ENCODE results near the gene ALG10.
"Not testable (repeated sequence)": the region's sequence is repeated elsewhere in the genome, so short reads cannot be mapped to it uniquely, and the experiment has no call there.

The ALG10 gene

DNA sequence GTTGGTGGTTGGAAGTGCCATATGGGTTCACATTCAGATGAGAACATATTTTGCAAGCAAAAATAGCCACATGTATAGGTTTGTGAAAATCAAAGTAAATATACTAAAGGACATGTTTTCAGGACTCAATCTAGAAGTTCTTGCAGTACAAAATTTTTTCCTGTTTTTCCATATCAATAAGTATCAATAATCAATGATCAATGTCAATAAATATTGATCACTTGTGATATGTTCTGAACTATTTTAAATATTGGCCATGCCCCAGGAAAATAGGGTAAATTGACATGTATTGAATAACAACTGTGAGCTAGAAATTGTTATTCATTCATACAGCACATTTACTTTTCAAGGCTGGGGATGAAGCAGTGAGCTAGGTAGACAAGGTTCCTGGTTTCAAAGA is 24.3 kb downstream of the ALG10 start:
- Histone ChIP-seq H3K27ac (ENCODE audit: low read depth, low read length) (no peak overlapping the region), H3K27me3 (ENCODE audit: control insufficient read depth, low read length) (no peaks in the 10 kb centered on the region), H3K9me2 (replicated peaks; ENCODE audit: control insufficient read depth, low read length) (no peaks in the 10 kb centered on the region), H3K9me3 (ENCODE audit: control insufficient read depth, insufficient read depth, low read length) (no peaks in the 10 kb centered on the region; the same call in 1 of the 2 replicates), H3K4me1 (ENCODE audit: control insufficient read depth, low read length) (no peaks in the 10 kb centered on the region), H3K36me3 (ENCODE audit: control insufficient read depth, low read length) (no peaks in the 10 kb centered on the region), H3K79me2 (ENCODE audit: control insufficient read depth, low read length) (no peaks in the 10 kb centered on the region), H3K4me3 (ENCODE audit: low read length) (no peak overlapping the region), H3F3A (ENCODE audit: control insufficient read depth, insufficient read depth) (no peaks in the 10 kb centered on the region), H4K20me1 (ENCODE audit: control insufficient read depth, insufficient read depth, low read depth, low read length) (no peaks in the 10 kb centered on the region), H3K4me2 (ENCODE audit: low read length) (no peak overlapping the region)
- TF ChIP-seq EZH2phosphoT487 (IDR thresholded peaks at IDR 0.05; ENCODE audit: borderline replicate concordance, low read length): no peak
- TF ChIP-seq, protein P1, sequence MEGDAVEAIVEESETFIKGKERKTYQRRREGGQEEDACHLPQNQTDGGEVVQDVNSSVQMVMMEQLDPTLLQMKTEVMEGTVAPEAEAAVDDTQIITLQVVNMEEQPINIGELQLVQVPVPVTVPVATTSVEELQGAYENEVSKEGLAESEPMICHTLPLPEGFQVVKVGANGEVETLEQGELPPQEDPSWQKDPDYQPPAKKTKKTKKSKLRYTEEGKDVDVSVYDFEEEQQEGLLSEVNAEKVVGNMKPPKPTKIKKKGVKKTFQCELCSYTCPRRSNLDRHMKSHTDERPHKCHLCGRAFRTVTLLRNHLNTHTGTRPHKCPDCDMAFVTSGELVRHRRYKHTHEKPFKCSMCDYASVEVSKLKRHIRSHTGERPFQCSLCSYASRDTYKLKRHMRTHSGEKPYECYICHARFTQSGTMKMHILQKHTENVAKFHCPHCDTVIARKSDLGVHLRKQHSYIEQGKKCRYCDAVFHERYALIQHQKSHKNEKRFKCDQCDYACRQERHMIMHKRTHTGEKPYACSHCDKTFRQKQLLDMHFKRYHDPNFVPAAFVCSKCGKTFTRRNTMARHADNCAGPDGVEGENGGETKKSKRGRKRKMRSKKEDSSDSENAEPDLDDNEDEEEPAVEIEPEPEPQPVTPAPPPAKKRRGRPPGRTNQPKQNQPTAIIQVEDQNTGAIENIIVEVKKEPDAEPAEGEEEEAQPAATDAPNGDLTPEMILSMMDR (IDR thresholded peaks at IDR 0.05; ENCODE audit: low read depth, low read length, poor library complexity, severe bottlenecking): no peak

GRCh38 chr12:34047855-34048254 is 25.6 kb downstream of the ALG10 start:
- H3K27ac ChIP-seq (ENCODE audit: low read depth, low read length); H3K4me2 ChIP-seq (ENCODE audit: low read length); H4K20me1 ChIP-seq (ENCODE audit: control insufficient read depth, insufficient read depth, low read depth, low read length); H3K27me3 ChIP-seq (ENCODE audit: control insufficient read depth, low read length); H3K9me3 ChIP-seq (ENCODE audit: control insufficient read depth, insufficient read depth, low read length); H3K36me3 ChIP-seq (ENCODE audit: control insufficient read depth, low read length); H3K9me2 ChIP-seq (replicated peaks; ENCODE audit: control insufficient read depth, low read length); H3K79me2 ChIP-seq (ENCODE audit: control insufficient read depth, low read length); H3K4me1 ChIP-seq (ENCODE audit: control insufficient read depth, low read length); H3F3A ChIP-seq (ENCODE audit: control insufficient read depth, insufficient read depth); H3K4me3 ChIP-seq (ENCODE audit: low read length): not testable (repeated sequence)

DNA sequence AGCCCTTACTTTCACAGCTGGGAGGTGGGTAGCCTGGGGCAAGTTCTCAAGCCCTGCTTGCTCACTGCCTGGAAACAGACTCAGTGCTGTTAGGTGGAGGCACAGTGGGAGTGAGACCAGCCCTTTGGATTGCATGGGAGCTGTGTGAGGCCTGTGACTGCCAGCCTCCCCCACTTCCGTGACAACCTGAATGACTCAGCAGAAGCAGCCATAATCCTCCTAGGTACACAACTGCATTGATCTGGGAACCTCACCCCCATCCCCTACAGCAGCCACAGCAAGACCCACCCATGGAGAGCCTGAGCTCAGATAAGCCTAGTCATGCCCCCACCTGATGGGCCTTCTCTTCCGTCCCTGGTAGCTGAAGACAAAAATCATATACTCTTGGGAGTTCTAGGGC is 26.4 kb downstream of the ALG10 start:
- Histone ChIP-seq H3K9me2 (replicated peaks; ENCODE audit: control insufficient read depth, low read length) (no peaks in the 10 kb centered on the region), H3K4me1 (ENCODE audit: control insufficient read depth, low read length) (no peaks in the 10 kb centered on the region), H3K27me3 (ENCODE audit: control insufficient read depth, low read length) (no peaks in the 10 kb centered on the region), H3K79me2 (ENCODE audit: control insufficient read depth, low read length) (no peaks in the 10 kb centered on the region), H3K9me3 (ENCODE audit: control insufficient read depth, insufficient read depth, low read length) (no peaks in the 10 kb centered on the region; the same call in 1 of the 2 replicates), H3K4me3 (ENCODE audit: low read length) (no peak overlapping the region), H4K20me1 (ENCODE audit: control insufficient read depth, insufficient read depth, low read depth, low read length) (no peaks in the 10 kb centered on the region), H3K36me3 (ENCODE audit: control insufficient read depth, low read length) (no peaks in the 10 kb centered on the region), H3K27ac (ENCODE audit: low read depth, low read length) (no peak overlapping the region), H3F3A (ENCODE audit: control insufficient read depth, insufficient read depth) (no peaks in the 10 kb centered on the region), H3K4me2 (ENCODE audit: low read length) (no peak overlapping the region)
- TF ChIP-seq EZH2phosphoT487 (IDR thresholded peaks at IDR 0.05; ENCODE audit: borderline replicate concordance, low read length): no peak
- TF ChIP-seq, protein P1 (IDR thresholded peaks at IDR 0.05; ENCODE audit: low read depth, low read length, poor library complexity, severe bottlenecking): no peak

- Histone ChIP-seq H3F3A (ENCODE audit: control insufficient read depth, insufficient read depth) (no peaks in the 10 kb centered on the region), H3K4me1 (ENCODE audit: control insufficient read depth, low read length) (no peaks in the 10 kb centered on the region), H3K4me2 (ENCODE audit: low read length) (no peak overlapping the region), H3K36me3 (ENCODE audit: control insufficient read depth, low read length) (no peaks in the 10 kb centered on the region), H3K27ac (ENCODE audit: low read depth, low read length) (no peak overlapping the region), H3K79me2 (ENCODE audit: control insufficient read depth, low read length) (no peaks in the 10 kb centered on the region), H4K20me1 (ENCODE audit: control insufficient read depth, insufficient read depth, low read depth, low read length) (no peaks in the 10 kb centered on the region), H3K27me3 (ENCODE audit: control insufficient read depth, low read length) (no peaks in the 10 kb centered on the region), H3K4me3 (ENCODE audit: low read length) (no peak overlapping the region), H3K9me2 (replicated peaks; ENCODE audit: control insufficient read depth, low read length) (no peaks in the 10 kb centered on the region), H3K9me3 (ENCODE audit: control insufficient read depth, insufficient read depth, low read length) (no peaks in the 10 kb centered on the region; the same call in 1 of the 2 replicates)
- TF ChIP-seq, protein P1 (IDR thresholded peaks at IDR 0.05; ENCODE audit: low read depth, low read length, poor library complexity, severe bottlenecking): no peak
- no peak for TF ChIP-seq EZH2phosphoT487 (IDR thresholded peaks at IDR 0.05; ENCODE audit: borderline replicate concordance, low read length)
Measured at GRCh38 chr12:34051486-34051885, 29.2 kb downstream of the ALG10 start.
